Measurements from ENCODE around the gene KIF13A. TPM values are rescaled to one million over a fixed set of nuclear protein-coding genes. Genes with fewer than 3 reads are reported as not detected.

KIF13A gene
- total RNA-seq, 1 donor from 2014 or later: 29.0 TPM

GRCh38 chr6:17901493-17901892, 85.9 kb downstream of the KIF13A start:
- Histone ChIP-seq H3K9ac (no peak overlapping the region), H4K20me1 (ENCODE audit: low read depth) (no peaks in the 10 kb centered on the region), H3K27me3 (no peaks in the 10 kb centered on the region), H3K27ac (no peak overlapping the region), H3K4me2 (no peak overlapping the region), H3F3A (ENCODE audit: low read depth) (no peaks in the 10 kb centered on the region), H3K9me3 (ENCODE audit: low read depth) (no peaks in the 10 kb centered on the region), H3K4me1 (no peaks in the 10 kb centered on the region), H3K4me3 (no peak overlapping the region), H2AFZ (replicated peaks) (no peak overlapping the region), H3K36me3 (peaks cover under 1% of the 10 kb centered on the region), H3K79me2 (ENCODE audit: low read depth) (peaks cover 17% of the 10 kb centered on the region)
- no peak overlapping the region for H3K27ac Mint-ChIP-seq
- H3K36me3 Mint-ChIP-seq: peaks cover 20% of the 10 kb centered on the region
- H3K4me3 Mint-ChIP-seq: no peak overlapping the region
- no peak for DNase-seq (ENCODE audit: low spot score)
- H3K4me1 Mint-ChIP-seq: no peaks in the 10 kb centered on the region
- H3K27me3 Mint-ChIP-seq (ENCODE audit: insufficient read depth, low read depth): no peaks in the 10 kb centered on the region
- peaks cover 17% of the 10 kb centered on the region for H3K9me3 Mint-ChIP-seq
- TF ChIP-seq EZH2phosphoT487 (IDR thresholded peaks at IDR 0.05): no peak
- no peak for TF ChIP-seq EZH2 (IDR thresholded peaks at IDR 0.05)
- TF ChIP-seq CTCF (IDR thresholded peaks at IDR 0.05): no peak

DNA sequence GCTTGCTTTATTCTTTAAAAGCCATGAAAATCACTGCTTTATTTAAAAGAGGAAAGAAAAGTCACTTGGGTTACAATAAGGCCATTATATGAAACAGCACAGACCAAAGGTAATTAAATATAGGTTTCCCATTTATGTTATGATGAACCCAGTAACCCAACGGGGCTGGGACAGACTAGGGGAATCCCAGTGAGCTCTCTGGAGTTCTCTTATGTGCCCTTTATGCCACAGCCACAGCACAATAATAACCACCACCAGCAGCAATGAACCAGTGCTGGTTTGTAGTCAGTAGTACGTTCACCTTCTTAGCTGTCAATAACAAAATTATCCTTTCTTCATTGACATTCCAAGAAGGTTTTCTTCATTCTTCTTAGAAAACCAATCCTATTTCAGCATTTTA, 87.4 kb downstream of the KIF13A start:
- peaks cover 35% of the 10 kb centered on the region for H3K36me3 Mint-ChIP-seq
- H3K4me1 Mint-ChIP-seq: no peaks in the 10 kb centered on the region
- H3K4me3 ChIP-seq: no peak overlapping the region
- H3K9ac ChIP-seq: no peak overlapping the region
- H3K4me3 Mint-ChIP-seq: no peak overlapping the region
- no peak for DNase-seq (ENCODE audit: low spot score)
- TF ChIP-seq EZH2phosphoT487 (IDR thresholded peaks at IDR 0.05) (no peak), EZH2 (IDR thresholded peaks at IDR 0.05) (no peak), CTCF (IDR thresholded peaks at IDR 0.05) (no peak)
- H3K27me3 Mint-ChIP-seq (ENCODE audit: insufficient read depth, low read depth): no peaks in the 10 kb centered on the region
- H3F3A ChIP-seq (ENCODE audit: low read depth): no peaks in the 10 kb centered on the region
- H3K36me3 ChIP-seq: peaks cover 13% of the 10 kb centered on the region
- H3K27ac Mint-ChIP-seq: no peak overlapping the region
- H3K4me1 ChIP-seq: no peaks in the 10 kb centered on the region
- H3K9me3 ChIP-seq (ENCODE audit: low read depth): peaks cover 7% of the 10 kb centered on the region
- H3K27ac ChIP-seq: no peak overlapping the region
- no peak overlapping the region for H2AFZ ChIP-seq (replicated peaks)
- H3K27me3 ChIP-seq: no peaks in the 10 kb centered on the region
- peaks cover 14% of the 10 kb centered on the region for H3K79me2 ChIP-seq (ENCODE audit: low read depth)
- no peaks in the 10 kb centered on the region for H4K20me1 ChIP-seq (ENCODE audit: low read depth)
- H3K9me3 Mint-ChIP-seq: peaks cover 32% of the 10 kb centered on the region
- no peak overlapping the region for H3K4me2 ChIP-seq

- H3K4me1 ChIP-seq: no peaks in the 10 kb centered on the region
- H3K4me2 ChIP-seq: no peak overlapping the region
- Mint-ChIP-seq H3K4me1 (no peaks in the 10 kb centered on the region), H3K4me3 (no peak overlapping the region), H3K9me3 (peaks cover 37% of the 10 kb centered on the region), H3K27me3 (ENCODE audit: insufficient read depth, low read depth) (no peaks in the 10 kb centered on the region), H3K27ac (no peak overlapping the region), H3K36me3 (peaks cover 39% of the 10 kb centered on the region)
- H3K79me2 ChIP-seq (ENCODE audit: low read depth): peaks cover 14% of the 10 kb centered on the region
- no peak for DNase-seq (ENCODE audit: low spot score)
- H2AFZ ChIP-seq (replicated peaks): no peak overlapping the region
- H3K9me3 ChIP-seq (ENCODE audit: low read depth): peaks cover 12% of the 10 kb centered on the region
- no peak overlapping the region for H3K27ac ChIP-seq
- TF ChIP-seq EZH2phosphoT487 (IDR thresholded peaks at IDR 0.05) (no peak), EZH2 (IDR thresholded peaks at IDR 0.05) (no peak), CTCF (IDR thresholded peaks at IDR 0.05) (no peak)
- H3K4me3 ChIP-seq: no peak overlapping the region
- no peak overlapping the region for H3K9ac ChIP-seq
- H3F3A ChIP-seq (ENCODE audit: low read depth): no peaks in the 10 kb centered on the region
- H3K27me3 ChIP-seq: no peaks in the 10 kb centered on the region
- peaks cover 18% of the 10 kb centered on the region for H3K36me3 ChIP-seq
- H4K20me1 ChIP-seq (ENCODE audit: low read depth): no peaks in the 10 kb centered on the region
Measured at GRCh38 chr6:17899491-17899890, 87.9 kb downstream of the KIF13A start.
